Gastrocnemius medialis (tissue), 4 donors: Measurements from ENCODE around the gene BMP7.

Experiments
- CTCF ChIP-seq, 5 experiments: fragments of 450-650 bp in 3 of 5; fragments of 200-600 bp in 2 of 5; sonication (generic) in 2 of 5; IDR thresholded peaks in 4 of 5; conservative IDR thresholded peaks in 1 of 5; 1 replicate in 4 of 5; 2 replicates in 1 of 5; pipeline ENCODE4 v1.5.1; 2016 to 2019; ENCODE audit warnings: antibody characterized with exemption in 5 of 5, mild to moderate bottlenecking in 3 of 5, moderate library complexity in 3 of 5
- POLR2A ChIP-seq, 2 donors: fragments of 450-650 bp; IDR thresholded peaks; one replicate each; pipeline ENCODE4 v1.6.1; 2017; ENCODE audit warnings: antibody characterized with exemption in 2 of 2, mild to moderate bottlenecking in 2 of 2, moderate library complexity in 2 of 2

GRCh38 chr20:57213291-57213690 is 53.1 kb downstream of the BMP7 start:
- TF ChIP-seq CTCF (IDR thresholded peaks at IDR 0.05 in 4 of 5, conservative IDR thresholded peaks at IDR 0.05 in 1 of 5): no peak
- no peak for TF ChIP-seq POLR2A (IDR thresholded peaks at IDR 0.05)
